DMS79 treated with DMSO at 0.1 percent for 48 hours (cell line): ENCODE results near the gene ZNF3.

Experiments
- DNase-seq: peaks from one replicate; lab custom pipeline; 2025; lab: John Stamatoyannopoulos, UW

The ZNF3 gene

GRCh38 chr7:100088621-100089457 is 7.3 kb upstream of the ZNF3 start, which contains the start of gene COPS6:
Gene COPS6 (plus strand): TSS chr7:100088969. CDS start chr7:100088991, 22 bp downstream.
- peak; percentile 65 for DNase-seq

- no peak for DNase-seq
These were observed 6.6 kb upstream of the ZNF3 start for GRCh38 chr7:100088095-100088620.

GRCh38 chr7:100087055-100087750 is 5.7 kb upstream of the ZNF3 start:
- no peak for DNase-seq

- DNase-seq, result no peak
These were observed 4.0 kb upstream of the ZNF3 start for GRCh38 chr7:100085515-100085914.

GRCh38 chr7:100082978-100083377 is 1.5 kb upstream of the ZNF3 start:
- no peak for DNase-seq

GRCh38 chr7:100080907-100081534 is 502 bp downstream of the ZNF3 start:
- DNase-seq, result no peak

GRCh38 chr7:100079024-100079560 is 2.4 kb downstream of the ZNF3 start:
- DNase-seq, result no peak

GRCh38 chr7:100077205-100077604 is 4.3 kb downstream of the ZNF3 start:
- no peak for DNase-seq

GRCh38 chr7:100075418-100075817 is 6.1 kb downstream of the ZNF3 start:
- no peak for DNase-seq

- no peak for DNase-seq
These were observed 6.7 kb downstream of the ZNF3 start for GRCh38 chr7:100074841-100075240.

- DNase-seq, result no peak
These were observed 9.1 kb downstream of the ZNF3 start for GRCh38 chr7:100072462-100072861.

- DNase-seq, result no peak
These were observed 10.4 kb downstream of the ZNF3 start for GRCh38 chr7:100071018-100071723.

GRCh38 chr7:100069991-100070390 is 11.5 kb downstream of the ZNF3 start:
- no peak for DNase-seq

- DNase-seq, result no peak
These were observed 14.6 kb downstream of the ZNF3 start for GRCh38 chr7:100066953-100067352.

GRCh38 chr7:100065452-100066186 is 15.9 kb downstream of the ZNF3 start:
- no peak for DNase-seq

GRCh38 chr7:100064162-100064561 is 17.4 kb downstream of the ZNF3 start:
- no peak for DNase-seq

GRCh38 chr7:100063376-100063775 is 18.1 kb downstream of the ZNF3 start:
- no peak for DNase-seq

GRCh38 chr7:100061518-100062193 is 19.9 kb downstream of the ZNF3 start:
- DNase-seq, result no peak

- DNase-seq, result no peak
These were observed 22.2 kb downstream of the ZNF3 start for GRCh38 chr7:100059251-100059739.

- no peak for DNase-seq
These were observed 24.5 kb downstream of the ZNF3 start for GRCh38 chr7:100057006-100057405.
